Cardiac fibroblast (primary cell): ENCODE measurements around the gene CNOT8.
"Not testable (repeated sequence)": the region's sequence is repeated elsewhere in the genome, so short reads cannot be mapped to it uniquely, and the experiment has no call there.

Experiments used
- DNase-seq, 2 donors: peaks; one replicate each; pipeline versions ENCODE4 v3.0.0 to v3.0.0-alpha.2; 2010; ENCODE audit warnings: low read depth in 2 of 2
- H3K4me3 ChIP-seq, 2 donors: replicated peaks in 1 of 2; 1 replicate in 1 of 2; 2 replicates in 1 of 2; pipeline ENCODE4 v1.5.1; 2011; ENCODE audit warnings: low read depth in 2 of 2, low read length in 2 of 2, mild to moderate bottlenecking in 2 of 2, moderate library complexity in 1 of 2
- CTCF ChIP-seq: IDR thresholded peaks from one replicate; pipeline ENCODE4 v1.5.1; 2011; ENCODE audit warnings: low read depth, mild to moderate bottlenecking, low read length, inconsistent platforms

CNOT8 gene

GRCh38 chr5:154901913-154902312 is 43.5 kb downstream of the CNOT8 start:
- DNase-seq = no peak
- no peak overlapping the region for H3K4me3 ChIP-seq
- TF ChIP-seq CTCF = no peak

DNA sequence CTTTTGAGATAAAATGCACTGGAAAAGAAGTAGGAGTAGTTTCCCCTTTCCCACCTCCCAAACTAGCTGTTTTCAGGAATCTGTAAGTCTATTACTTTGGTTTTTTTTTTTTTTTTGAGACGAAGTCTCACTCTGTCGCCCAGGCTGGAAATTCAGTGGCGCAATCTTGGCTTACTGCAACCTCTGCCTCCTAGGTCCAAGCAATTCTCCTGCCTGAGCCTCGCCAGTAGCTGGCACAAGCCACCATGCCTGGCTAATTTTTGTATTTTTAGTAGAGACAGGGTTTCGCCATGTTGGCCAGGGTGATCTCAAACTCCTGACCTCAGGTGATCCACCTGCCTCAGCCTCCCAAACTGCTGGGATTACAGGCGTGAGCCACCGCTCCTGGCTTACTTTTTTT is 47.2 kb downstream of the CNOT8 start:
- H3K4me3 ChIP-seq, DNase-seq: not testable (repeated sequence)

DNA sequence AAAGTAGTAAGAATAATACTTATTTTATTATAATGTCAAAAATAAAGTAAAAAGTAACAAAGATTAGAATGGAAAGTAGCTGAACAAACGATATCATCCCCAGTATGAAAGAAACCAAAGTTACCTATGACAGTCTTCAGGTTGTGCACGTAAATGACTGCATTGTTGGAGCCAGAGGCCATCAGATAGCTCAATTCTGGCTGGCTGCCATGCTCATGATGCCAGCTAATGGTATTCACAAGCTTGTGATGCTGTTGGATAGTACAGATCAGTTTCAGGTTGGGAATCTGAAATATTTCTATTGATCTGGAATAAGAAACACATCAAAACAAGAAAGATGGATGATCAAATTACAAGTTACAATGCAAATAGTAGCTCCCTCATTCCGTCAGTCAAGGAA is 58.4 kb downstream of the CNOT8 start:
- no peak for TF ChIP-seq CTCF
- DNase-seq = no peak
- no peak overlapping the region for H3K4me3 ChIP-seq

GRCh38 chr5:154917757-154918156 is 59.3 kb downstream of the CNOT8 start:
- no peak for TF ChIP-seq CTCF
- no peak for DNase-seq
- no peak overlapping the region for H3K4me3 ChIP-seq

DNA sequence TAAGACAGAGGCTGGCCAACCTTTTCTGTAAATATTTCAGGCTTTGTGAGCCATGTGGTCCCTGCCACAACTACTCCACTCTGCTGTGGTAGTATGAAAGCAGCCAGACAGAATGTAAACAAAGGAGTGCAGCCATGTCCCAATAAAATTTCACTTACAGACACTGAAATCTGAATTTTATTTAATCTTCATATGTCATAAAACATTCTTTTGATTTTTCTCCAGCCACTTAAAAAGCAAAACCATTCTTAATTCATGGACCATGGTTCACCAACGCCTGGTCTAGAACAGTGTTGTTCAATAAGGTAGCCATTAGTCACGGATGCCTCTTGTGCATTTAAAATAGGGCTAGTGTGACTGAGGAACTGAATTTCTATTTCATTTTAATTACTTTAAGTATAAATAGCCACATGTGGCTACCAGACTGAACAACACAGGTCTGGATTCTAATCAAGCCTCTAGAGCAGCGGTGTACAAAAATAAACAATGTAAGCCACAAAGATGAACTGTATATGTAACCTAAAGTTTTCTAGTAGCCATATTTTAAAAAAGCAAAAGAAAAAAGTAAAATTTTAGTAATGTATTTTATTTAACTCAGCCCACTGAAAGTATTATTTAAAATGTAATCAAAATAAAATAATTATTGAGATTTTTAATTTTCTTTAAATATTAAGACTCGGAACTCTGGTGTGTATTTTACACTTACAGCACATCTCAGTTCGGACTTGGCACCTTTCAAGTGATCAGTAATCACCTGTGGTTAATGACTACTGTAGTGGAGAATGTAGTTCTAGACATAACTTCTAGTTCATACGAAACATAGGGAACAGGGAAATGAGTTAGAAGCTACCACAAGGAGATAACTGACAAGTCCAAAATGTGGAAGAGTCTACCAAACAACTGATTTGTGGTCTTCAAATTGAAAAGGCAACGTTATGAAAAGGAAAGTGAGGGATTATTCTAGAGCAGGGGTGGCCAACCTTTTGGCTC is 65.3 kb downstream of the CNOT8 start:
- DNase-seq = no peak
- TF ChIP-seq CTCF = no peak

More for the DNA sequence above, 65.3 kb downstream of the CNOT8 start:
- no peak overlapping the region for H3K4me3 ChIP-seq
